Brain microvascular endothelial cell (primary cell): ENCODE data around the gene SRRM5.

Source experiments
- DNase-seq: peaks from one replicate; pipeline ENCODE4 v3.0.0-alpha.2; 2020
- H3K27ac ChIP-seq: fragments of 250-450 bp; sonication (Bioruptor Pico); 2 replicates; pipeline ENCODE4 v1.5.1; 2020; ENCODE audit warnings: mild to moderate bottlenecking, moderate library complexity
- H3K27me3 ChIP-seq: fragments of 250-450 bp; sonication (Bioruptor Pico); replicated peaks from 2 replicates; pipeline ENCODE4 v1.5.1; 2020; ENCODE audit warnings: mild to moderate bottlenecking
- H3K36me3 ChIP-seq: fragments of 250-450 bp; sonication (Bioruptor Pico); replicated peaks from 2 replicates; pipeline ENCODE4 v1.5.1; 2020; ENCODE audit warnings: mild to moderate bottlenecking
- H3K4me3 ChIP-seq: 2 replicates; pipeline ENCODE4 v1.5.1; 2011; ENCODE audit warnings: low read depth, mild to moderate bottlenecking, control low read depth, low read length, moderate library complexity
- in situ Hi-C: cut with HindIII; loops from 2 replicates; pipeline ENCODE4 v1.10.0; 2017; ENCODE audit warnings: low sequenced_read_pairs, low pct_ligation_motif_present
- TF ChIP-seq, protein P1 (sequence below): IDR thresholded peaks from 2 replicates; pipeline ENCODE4 v1.5.1; 2011; ENCODE audit warnings: low read depth, mild to moderate bottlenecking, moderate library complexity, low read length, control low read depth, inconsistent platforms; ENCODE audit errors: missing control alignments

SRRM5 gene

DNA sequence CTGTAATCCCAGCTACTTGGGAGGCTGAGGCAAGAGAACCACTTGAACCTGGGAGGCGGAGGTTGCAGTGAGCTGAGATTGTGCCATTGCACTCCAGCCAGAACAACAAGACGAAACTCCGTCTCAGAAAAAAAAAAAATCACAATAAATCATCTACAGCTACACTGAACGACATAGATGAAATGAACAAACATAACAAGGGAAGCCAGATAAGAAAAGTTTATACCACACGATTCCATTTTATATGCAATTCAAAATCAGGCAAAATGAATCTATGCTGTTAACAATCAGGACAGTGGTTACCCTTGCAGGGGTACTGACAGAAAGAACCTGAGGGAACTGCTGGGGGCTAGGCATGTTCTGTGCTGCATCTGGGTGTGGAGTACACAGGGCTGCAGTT is 42.2 kb upstream of the SRRM5 start:
- H3K27me3 ChIP-seq: no peaks in the 10 kb centered on the region
- no peak overlapping the region for H3K27ac ChIP-seq
- in situ Hi-C loops: no loop called here

DNA sequence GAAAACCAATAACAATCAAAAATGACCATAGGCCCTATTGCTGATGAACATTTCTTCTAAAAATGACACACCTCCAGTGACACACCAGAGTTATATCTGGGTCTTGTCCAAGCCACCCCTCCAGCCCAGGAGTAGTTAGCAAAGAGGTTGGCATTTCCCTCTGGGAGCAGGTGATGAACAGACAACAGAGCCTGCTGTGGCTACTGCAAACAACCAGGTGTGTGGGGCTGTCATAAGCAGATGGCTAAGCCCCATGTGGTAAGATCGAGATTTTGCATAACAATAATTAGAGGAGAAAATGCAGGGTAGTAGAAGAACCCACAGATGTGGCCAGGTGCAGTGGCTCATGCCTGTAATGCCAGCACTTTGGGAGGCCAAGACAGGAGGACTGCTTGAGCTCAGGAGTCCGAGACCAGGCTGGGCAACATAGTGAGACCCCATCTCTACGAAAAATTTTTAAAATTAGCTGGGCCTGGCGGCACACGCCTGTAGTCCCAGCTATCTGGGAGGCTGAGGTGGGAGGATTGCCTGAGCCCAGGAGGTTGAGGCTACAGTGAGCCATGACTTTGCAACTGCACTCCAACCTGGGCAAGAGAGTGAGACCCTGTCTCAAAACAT is 41.6 kb upstream of the SRRM5 start:
- no peak for DNase-seq
- Histone ChIP-seq H3K27ac (no peak overlapping the region), H3K36me3 (no peaks in the 10 kb centered on the region), H3K27me3 (no peaks in the 10 kb centered on the region), H3K4me3 (no peak overlapping the region)
- TF ChIP-seq, protein P1, sequence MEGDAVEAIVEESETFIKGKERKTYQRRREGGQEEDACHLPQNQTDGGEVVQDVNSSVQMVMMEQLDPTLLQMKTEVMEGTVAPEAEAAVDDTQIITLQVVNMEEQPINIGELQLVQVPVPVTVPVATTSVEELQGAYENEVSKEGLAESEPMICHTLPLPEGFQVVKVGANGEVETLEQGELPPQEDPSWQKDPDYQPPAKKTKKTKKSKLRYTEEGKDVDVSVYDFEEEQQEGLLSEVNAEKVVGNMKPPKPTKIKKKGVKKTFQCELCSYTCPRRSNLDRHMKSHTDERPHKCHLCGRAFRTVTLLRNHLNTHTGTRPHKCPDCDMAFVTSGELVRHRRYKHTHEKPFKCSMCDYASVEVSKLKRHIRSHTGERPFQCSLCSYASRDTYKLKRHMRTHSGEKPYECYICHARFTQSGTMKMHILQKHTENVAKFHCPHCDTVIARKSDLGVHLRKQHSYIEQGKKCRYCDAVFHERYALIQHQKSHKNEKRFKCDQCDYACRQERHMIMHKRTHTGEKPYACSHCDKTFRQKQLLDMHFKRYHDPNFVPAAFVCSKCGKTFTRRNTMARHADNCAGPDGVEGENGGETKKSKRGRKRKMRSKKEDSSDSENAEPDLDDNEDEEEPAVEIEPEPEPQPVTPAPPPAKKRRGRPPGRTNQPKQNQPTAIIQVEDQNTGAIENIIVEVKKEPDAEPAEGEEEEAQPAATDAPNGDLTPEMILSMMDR: no peak
- in situ Hi-C loops: no loop called here

More for the DNA sequence above, 42.2 kb upstream of the SRRM5 start:
- Histone ChIP-seq H3K36me3 (no peaks in the 10 kb centered on the region), H3K4me3 (no peak overlapping the region)
- no peak for DNase-seq
- TF ChIP-seq, protein P1: no peak

DNA sequence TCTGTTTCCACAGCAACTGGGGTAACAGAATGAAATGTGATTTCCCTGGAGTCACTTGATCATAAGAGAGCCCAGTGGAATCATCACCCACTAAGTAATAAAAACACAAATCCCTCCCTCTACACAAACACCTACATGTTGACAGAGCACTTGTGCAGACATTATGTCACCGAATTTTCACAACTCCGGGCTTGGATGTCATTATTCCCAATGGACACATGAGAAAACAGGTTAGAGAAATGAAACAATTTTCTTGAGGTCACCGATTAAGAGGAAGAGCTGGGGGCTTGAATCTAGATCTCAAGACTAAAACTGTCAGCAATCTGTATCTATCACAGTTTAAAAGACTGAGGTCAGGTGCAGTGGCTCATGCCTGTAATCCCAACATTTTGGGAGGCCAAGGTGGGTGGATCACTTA is 39.7 kb upstream of the SRRM5 start:
- TF ChIP-seq, protein P1: no peak
- Histone ChIP-seq H3K27me3 (no peaks in the 10 kb centered on the region), H3K36me3 (no peaks in the 10 kb centered on the region), H3K27ac (no peak overlapping the region), H3K4me3 (no peak overlapping the region)
- in situ Hi-C loops: no loop called here
- DNase-seq: no peak

DNA sequence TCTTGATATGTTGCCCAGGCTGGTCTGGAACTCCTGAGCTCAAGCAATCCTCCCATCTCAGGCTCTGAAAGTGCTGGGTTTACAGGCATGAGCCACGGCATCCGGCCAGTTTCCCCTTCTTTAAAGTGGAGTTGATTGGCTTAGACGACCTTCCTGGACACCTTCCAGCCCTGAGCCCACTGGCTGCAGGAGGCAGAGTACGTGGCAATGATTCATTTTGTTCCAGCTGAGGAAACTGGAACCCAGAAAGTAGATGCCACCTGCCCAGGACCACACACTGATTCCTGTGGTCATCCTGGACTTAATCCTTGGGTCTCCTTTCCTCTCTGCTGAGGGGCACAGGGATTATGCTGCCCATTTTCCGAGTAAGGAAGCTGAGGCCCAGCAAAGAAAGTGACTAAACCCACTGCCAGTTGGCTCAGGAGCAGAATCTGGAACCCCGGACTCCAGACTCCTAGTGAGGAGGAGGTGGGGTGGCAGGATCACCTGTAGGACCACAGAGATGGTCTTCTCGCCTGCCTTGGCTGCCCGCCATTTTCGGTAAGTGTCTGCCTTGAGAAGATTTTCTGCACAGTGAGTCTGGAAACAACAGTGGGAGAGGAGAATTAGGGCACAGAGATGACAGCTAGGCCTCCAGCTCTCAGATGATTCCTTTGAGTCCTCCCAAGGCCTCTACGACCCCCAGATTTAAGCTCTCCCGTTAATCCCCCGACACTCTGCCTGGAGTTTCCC is 37.3 kb upstream of the SRRM5 start:
- Histone ChIP-seq H3K4me3 (peak overlapping the region; percentile 90), H3K27ac (peak overlapping the region; percentile 63), H3K36me3 (no peaks in the 10 kb centered on the region), H3K27me3 (no peaks in the 10 kb centered on the region)
- TF ChIP-seq, protein P1: no peak
- DNase-seq: peak; percentile 22
- in situ Hi-C loops: no loop called here

DNA sequence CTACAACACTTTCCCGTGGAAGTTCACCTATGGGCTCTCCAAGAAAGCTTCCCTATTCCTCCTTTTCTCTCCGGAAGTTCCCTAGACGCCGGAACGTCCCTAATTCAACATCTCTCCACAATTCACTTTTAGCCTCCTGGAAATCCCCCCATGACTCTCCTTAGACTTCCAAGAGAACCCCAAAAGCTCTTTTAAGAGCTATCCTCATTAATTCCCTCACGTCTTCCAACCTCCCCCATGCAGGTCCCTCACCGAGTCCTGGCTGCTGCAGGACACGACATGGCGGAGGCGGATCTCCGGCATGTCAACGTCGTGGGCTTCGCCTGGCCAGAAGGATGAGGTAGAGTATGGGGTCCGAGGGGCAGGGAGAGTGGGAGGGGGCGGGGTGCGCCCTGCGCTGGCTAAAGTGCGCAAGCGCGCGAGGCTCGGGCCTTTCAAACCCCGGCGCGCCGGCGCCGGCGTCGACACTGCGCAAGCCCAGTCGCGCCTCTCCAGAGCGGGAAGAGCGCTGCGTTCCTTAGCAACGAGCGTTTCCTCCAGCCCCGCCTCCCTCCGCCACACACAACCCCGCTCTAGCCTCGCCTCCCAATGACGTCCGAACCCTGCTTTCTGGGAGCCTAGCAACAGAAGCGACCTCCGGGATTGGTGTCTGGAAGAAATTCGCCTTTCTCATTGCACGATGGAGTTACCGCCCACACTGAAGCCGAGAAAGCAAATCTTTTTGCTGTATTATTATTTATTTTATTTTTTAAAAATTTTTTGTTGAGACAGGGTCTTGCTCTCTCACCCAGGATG is 36.5 kb upstream of the SRRM5 start, which contains the start of the genes PINLYP and XRCC1:
PINLYP (plus strand) TSS at position 646 of the 795 bp plus-strand sequence. CDS start 1,391 bp downstream, outside the sequence.
XRCC1 (minus strand) TSS at position 372 of the 795 bp plus-strand sequence; CDS start at position 303, 69 bp downstream.
- TF ChIP-seq, protein P1: no peak
- Histone ChIP-seq H3K36me3 (no peaks in the 10 kb centered on the region), H3K27ac (peak within 1 kb of the TSS; percentile 63), H3K4me3 (peak within 1 kb of the TSS; percentile 90), H3K27me3 (no peaks in the 10 kb centered on the region)
- peak; percentile 97 for DNase-seq
- in situ Hi-C loops: no loop called here
